Psoas muscle (tissue), 8 donors: ENCODE results near the gene NBR1. TPM values are rescaled to one million over a fixed set of nuclear protein-coding genes. Genes with fewer than 3 reads are reported as not detected.

Experiments
- ATAC-seq, 4 donors: fragments of 200-7000 bp; cut with Tn5 transposase; one replicate each; pipeline ENCODE4 v1.9.1; 2020; ENCODE audit warnings: moderate library complexity in 3 of 4, mild to moderate bottlenecking in 2 of 4
- DNase-seq, 2 donors: peaks; one replicate each; pipeline ENCODE4 v3.0.0-alpha.2; 2020
- H3K27ac ChIP-seq: fragments of 200-600 bp; one replicate; pipeline ENCODE4 v1.8.0; 2022
- H3K27me3 ChIP-seq, 3 donors: fragments of 200-600 bp in 1 of 3; one replicate each; pipeline versions ENCODE4 v1.6.1 to v1.8.0; 2013 to 2022; ENCODE audit warnings: low read length in 2 of 3, mild to moderate bottlenecking in 2 of 3, moderate library complexity in 1 of 3; ENCODE audit not compliant: insufficient read depth in 3 of 3
- H3K36me3 ChIP-seq, 2 donors: fragments of 200-600 bp in 1 of 2; one replicate each; pipeline versions ENCODE4 v1.6.1 to v1.8.0; 2013 to 2022; ENCODE audit warnings: low read depth in 1 of 2, mild to moderate bottlenecking in 1 of 2, moderate library complexity in 1 of 2; ENCODE audit not compliant: insufficient read depth in 1 of 2
- H3K4me1 ChIP-seq: fragments of 200-600 bp; one replicate; pipeline ENCODE4 v1.8.0; 2022
- H3K4me3 ChIP-seq: fragments of 200-600 bp; one replicate; pipeline ENCODE4 v1.8.0; 2022; ENCODE audit warnings: mild to moderate bottlenecking
- H3K9me3 ChIP-seq: fragments of 200-600 bp; one replicate; pipeline ENCODE4 v1.8.0; 2022
- WGBS, 3 donors: extraction: QIAGEN DNeasy Blood & Tissue Kit; methylation state at CpG; one replicate each; pipeline versions ENCODE4 v1.1.6 to v1.1.7; 2013; 5-methylcytosine and 5-hydroxymethylcytosine counted together
- intact Hi-C, 2 donors: fragments of 100-400 bp; cut with DNase I; formaldehyde crosslinking; loops; one replicate each; pipeline versions ENCODE4 v1.11.0 to v1.14.2; 2022
- long read RNA-seq, 2 donors: library from polyadenylated mRNA; unstranded; transcript quantifications; one replicate each; pipeline ENCODE4 v2.0.0, GENCODE V29; 2021
- polyA plus RNA-seq, 3 donors: library from polyadenylated mRNA; stranded (reverse); fragments of 200-250 nt; gene quantifications; one replicate each; pipeline ENCODE4 v1.2.3, GENCODE V29; 2013
- total RNA-seq, 4 donors: library from RNA; stranded (reverse); fragmentation: NEBNext Ultra II Directional in 2 of 4; extraction: Animal tissue kit (Norgen Biotek cat#: 25700) in 2 of 4; gene quantifications; one replicate each; pipeline versions ENCODE4 v1.2.1 to v1.2.4, GENCODE V29; 2021 to 2023
- TF ChIP-seq, protein P1 (sequence below): fragments of 200-600 bp; IDR thresholded peaks from one replicate; pipeline ENCODE4 v1.8.0; 2022; ENCODE audit warnings: antibody characterized with exemption
- donor health status: healthy with polysubstance abuse.
- donor health status: DM: no; HTN: no; CAD: no; lungs with moderate emphysema.
- donor health status: Bipolar disorder and iron deficiency.
- donor health status: healthy.
- donor health status: DM: yes; HTN: yes; CAD: no.
- donor health status: DM: no; HTN: no; CAD: no.
- donor health status: DM: no; HTN: no; CAD: no.
- donor health status: DM: yes; HTN: yes; CAD: no.

NBR1 gene, protein sequence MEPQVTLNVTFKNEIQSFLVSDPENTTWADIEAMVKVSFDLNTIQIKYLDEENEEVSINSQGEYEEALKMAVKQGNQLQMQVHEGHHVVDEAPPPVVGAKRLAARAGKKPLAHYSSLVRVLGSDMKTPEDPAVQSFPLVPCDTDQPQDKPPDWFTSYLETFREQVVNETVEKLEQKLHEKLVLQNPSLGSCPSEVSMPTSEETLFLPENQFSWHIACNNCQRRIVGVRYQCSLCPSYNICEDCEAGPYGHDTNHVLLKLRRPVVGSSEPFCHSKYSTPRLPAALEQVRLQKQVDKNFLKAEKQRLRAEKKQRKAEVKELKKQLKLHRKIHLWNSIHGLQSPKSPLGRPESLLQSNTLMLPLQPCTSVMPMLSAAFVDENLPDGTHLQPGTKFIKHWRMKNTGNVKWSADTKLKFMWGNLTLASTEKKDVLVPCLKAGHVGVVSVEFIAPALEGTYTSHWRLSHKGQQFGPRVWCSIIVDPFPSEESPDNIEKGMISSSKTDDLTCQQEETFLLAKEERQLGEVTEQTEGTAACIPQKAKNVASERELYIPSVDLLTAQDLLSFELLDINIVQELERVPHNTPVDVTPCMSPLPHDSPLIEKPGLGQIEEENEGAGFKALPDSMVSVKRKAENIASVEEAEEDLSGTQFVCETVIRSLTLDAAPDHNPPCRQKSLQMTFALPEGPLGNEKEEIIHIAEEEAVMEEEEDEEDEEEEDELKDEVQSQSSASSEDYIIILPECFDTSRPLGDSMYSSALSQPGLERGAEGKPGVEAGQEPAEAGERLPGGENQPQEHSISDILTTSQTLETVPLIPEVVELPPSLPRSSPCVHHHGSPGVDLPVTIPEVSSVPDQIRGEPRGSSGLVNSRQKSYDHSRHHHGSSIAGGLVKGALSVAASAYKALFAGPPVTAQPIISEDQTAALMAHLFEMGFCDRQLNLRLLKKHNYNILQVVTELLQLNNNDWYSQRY
- total RNA-seq (100 to 1,000 TPM; 104 to 157 (median 133) TPM), polyA plus RNA-seq (10 to 100 TPM; 13.7 to 91.7 (median 45.9) TPM)
- long read RNA-seq, donor 1, partial matches to known transcripts = 62 of 150 reads
- long read RNA-seq, donor 1, other reads (novel, unspliced or antisense) = 88 of 150 reads
- long read RNA-seq, donor 2, partial matches to known transcripts = 88 of 186 reads
- long read RNA-seq, donor 2, other reads (novel, unspliced or antisense) = 98 of 186 reads

DNA sequence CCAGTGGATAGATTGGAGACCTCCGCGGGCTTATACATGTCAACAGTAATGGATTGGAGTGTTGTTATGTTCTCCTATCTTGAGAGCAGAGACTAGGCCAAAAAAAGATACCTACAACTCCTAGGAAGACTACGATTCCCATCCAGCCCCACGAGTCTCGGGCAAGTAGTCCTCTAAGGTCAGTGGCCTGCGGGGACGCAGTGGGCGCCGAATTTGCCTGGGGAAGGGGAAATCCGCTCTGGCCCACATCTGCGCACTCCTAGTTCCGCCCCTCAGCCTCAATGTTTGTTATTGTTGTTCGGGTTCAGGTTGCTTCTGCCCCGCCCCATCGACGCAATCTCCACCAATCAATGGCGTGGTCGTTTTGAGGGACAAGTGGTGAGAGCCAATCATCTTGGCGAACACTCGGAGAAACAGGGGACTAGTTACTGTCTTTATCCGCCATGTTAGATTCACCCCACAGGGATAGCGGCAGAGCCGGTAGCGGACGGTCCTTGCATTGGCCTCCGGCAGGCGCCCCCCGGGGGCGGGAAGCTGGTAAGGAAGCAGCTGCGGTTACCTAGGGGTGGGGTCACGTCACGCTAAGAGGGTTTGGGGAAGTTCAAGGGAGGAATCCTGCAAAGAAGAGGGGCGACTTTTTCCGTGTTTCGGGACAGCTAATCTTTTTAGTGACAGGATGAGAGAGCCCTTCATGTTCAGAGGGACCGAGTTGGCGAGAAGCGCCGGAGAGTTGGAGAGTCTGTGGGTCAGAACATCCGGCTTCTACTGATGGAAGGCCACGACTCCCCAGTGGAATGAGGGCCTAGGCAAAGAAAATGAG, at the start of gene NBR1:
TSS of gene NBR1 (plus strand) at position 449 of the 820 bp plus-strand sequence. CDS start 4,586 bp downstream, outside the sequence.
- DNase-seq (peak; percentile 93 to 96), ATAC-seq (peak; percentile 91 to 93 (median 92))
- H3K4me3 ChIP-seq = peak within 1 kb of the TSS; percentile 87
- peaks cover 40% of the 10 kb centered on the region for H3K4me1 ChIP-seq
- no peaks in the 10 kb centered on the region for H3K27me3 ChIP-seq
- H3K27ac ChIP-seq = peak within 1 kb of the TSS; percentile 91
- TF ChIP-seq, protein P1, sequence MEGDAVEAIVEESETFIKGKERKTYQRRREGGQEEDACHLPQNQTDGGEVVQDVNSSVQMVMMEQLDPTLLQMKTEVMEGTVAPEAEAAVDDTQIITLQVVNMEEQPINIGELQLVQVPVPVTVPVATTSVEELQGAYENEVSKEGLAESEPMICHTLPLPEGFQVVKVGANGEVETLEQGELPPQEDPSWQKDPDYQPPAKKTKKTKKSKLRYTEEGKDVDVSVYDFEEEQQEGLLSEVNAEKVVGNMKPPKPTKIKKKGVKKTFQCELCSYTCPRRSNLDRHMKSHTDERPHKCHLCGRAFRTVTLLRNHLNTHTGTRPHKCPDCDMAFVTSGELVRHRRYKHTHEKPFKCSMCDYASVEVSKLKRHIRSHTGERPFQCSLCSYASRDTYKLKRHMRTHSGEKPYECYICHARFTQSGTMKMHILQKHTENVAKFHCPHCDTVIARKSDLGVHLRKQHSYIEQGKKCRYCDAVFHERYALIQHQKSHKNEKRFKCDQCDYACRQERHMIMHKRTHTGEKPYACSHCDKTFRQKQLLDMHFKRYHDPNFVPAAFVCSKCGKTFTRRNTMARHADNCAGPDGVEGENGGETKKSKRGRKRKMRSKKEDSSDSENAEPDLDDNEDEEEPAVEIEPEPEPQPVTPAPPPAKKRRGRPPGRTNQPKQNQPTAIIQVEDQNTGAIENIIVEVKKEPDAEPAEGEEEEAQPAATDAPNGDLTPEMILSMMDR = no peak
- intact Hi-C loops = loop anchor here (5.0 to 10.0 kb wide), 2 partner anchors 44 to 146 kb away; partner anchors contain the start of genes BRCA1 (in 2 of the 2), RND2 (in 1 of the 2) and VAT1 (in 1 of the 2)
- 0% methylated on average over 41 of the region's 41 CpGs for WGBS, 3 donors
- no peaks in the 10 kb centered on the region for H3K9me3 ChIP-seq
- H3K36me3 ChIP-seq = peaks cover 0 to 19% of the 10 kb centered on the region in 2 donors

DNA sequence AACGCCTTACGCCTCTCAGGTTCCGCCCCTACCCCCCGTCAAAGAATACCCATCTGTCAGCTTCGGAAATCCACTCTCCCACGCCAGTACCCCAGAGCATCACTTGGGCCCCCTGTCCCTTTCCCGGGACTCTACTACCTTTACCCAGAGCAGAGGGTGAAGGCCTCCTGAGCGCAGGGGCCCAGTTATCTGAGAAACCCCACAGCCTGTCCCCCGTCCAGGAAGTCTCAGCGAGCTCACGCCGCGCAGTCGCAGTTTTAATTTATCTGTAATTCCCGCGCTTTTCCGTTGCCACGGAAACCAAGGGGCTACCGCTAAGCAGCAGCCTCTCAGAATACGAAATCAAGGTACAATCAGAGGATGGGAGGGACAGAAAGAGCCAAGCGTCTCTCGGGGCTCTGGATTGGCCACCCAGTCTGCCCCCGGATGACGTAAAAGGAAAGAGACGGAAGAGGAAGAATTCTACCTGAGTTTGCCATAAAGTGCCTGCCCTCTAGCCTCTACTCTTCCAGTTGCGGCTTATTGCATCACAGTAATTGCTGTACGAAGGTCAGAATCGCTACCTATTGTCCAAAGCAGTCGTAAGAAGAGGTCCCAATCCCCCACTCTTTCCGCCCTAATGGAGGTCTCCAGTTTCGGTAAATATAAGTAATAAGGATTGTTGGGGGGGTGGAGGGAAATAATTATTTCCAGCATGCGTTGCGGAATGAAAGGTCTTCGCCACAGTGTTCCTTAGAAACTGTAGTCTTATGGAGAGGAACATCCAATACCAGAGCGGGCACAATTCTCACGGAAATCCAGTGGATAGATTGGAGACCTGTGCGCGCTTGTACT, 45.7 kb upstream of the NBR1 start, which contains the start of gene BRCA1:
TSS of gene BRCA1 (minus strand) at position 232 of the 834 bp plus-strand sequence. CDS start 1,268 bp downstream, outside the sequence.
- Histone ChIP-seq H3K9me3 (no peaks in the 10 kb centered on the region), H3K27ac (peak within 1 kb of the TSS; percentile 79), H3K4me3 (peak within 1 kb of the TSS; percentile 71), H3K4me1 (peaks cover 13% of the 10 kb centered on the region), H3K27me3 (no peaks in the 10 kb centered on the region), H3K36me3 (peaks cover 0 to 5% of the 10 kb centered on the region in 2 donors)
- WGBS, 3 donors = 3 to 4% (median 3%) methylated on average over 37 to 38 of the region's 38 CpGs
- DNase-seq = peak; percentile 86 to 92
- intact Hi-C loops = loop anchor here (5.0 kb wide), 1 partner anchor 47 kb away; the partner anchor contains the start of gene NBR1 (in 2 of the 2)
- peak; percentile 99 to 100 (median 100) for ATAC-seq
- TF ChIP-seq, protein P1 = no peak

DNA sequence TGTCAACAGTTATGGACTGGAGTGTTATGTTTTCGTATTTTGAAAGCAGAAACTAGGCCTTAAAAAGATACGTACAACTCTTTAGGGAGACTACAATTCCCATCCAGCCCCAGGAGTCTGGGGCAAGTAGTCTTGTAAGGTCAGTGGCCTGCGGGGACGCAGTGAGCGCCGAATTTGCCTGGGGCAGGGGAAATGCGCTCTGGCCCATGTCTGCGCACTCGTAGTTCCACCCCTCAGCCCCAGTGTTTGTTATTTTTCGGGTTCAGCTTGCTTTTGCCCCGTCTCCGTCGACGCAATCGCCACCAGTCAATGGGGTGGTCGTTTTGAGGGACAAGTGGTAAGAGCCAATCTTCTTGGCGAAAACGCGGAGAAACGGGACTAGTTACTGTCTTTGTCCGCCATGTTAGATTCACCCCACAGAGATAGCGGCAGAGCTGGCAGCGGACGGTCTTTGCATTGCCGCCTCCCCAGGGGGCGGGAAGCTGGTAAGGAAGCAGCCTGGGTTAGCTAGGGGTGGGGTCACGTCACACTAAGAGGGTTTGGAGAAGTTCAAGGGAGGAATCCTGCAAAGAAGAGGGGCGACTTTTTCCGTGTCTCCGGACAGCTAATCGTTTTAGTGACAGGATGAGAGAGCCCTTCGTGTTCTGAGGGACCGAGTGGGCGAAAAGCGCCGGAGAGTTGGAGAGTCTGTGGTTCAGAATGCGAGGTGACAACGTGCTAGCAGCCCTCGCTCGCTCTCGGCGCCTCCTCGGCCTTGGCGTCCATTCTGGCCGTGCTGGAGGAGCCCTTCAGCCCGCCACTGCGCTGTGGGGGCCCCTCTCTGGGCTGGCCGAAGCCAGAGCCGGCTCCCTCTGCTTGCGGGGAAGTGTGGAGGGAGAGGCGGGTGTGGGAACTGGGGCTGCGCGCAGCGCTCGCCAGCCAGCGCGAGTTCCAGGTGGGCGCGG, 44.8 kb upstream of the NBR1 start:
- peaks cover 0 to 5% of the 10 kb centered on the region in 2 donors for H3K36me3 ChIP-seq
- intact Hi-C loops = loop anchor here (5.0 kb wide), 1 partner anchor 46 kb away; the partner anchor contains the start of gene NBR1 (in 2 of the 2)
- H3K9me3 ChIP-seq = no peaks in the 10 kb centered on the region
- WGBS, 3 donors = 76 to 84% (median 81%) methylated on average over 50 to 59 of the region's 59 CpGs
- peaks cover 13% of the 10 kb centered on the region for H3K4me1 ChIP-seq
- DNase-seq (no peak), ATAC-seq (no peak)
- peak overlapping the region; percentile 71 for H3K4me3 ChIP-seq
- TF ChIP-seq, protein P1 = no peak
- no peaks in the 10 kb centered on the region for H3K27me3 ChIP-seq
- peak overlapping the region; percentile 79 for H3K27ac ChIP-seq
